Fibroblast of the conjunctiva (primary cell): ENCODE data around the gene SULT1E1.

Source experiments
- DNase-seq: peaks from one replicate; pipeline ENCODE4 v3.0.0-alpha.2; 2010; ENCODE audit warnings: low read depth

Gene SULT1E1

GRCh38 chr4:69860052-69860451 lies at the start of gene SULT1E1:
Gene SULT1E1, minus strand, starts transcription at chr4:69860145. Its CDS starts 2,501 bp downstream, at chr4:69857644.
- DNase-seq: peak; percentile 61

GRCh38 chr4:69909195-69909594 lies 49.2 kb upstream of the SULT1E1 start:
- no peak for DNase-seq

GRCh38 chr4:69907151-69907550 lies 47.2 kb upstream of the SULT1E1 start:
- peak; percentile 12 for DNase-seq

- DNase-seq: peak; percentile 1
Observed at GRCh38 chr4:69896530-69897116, 36.7 kb upstream of the SULT1E1 start.

GRCh38 chr4:69894721-69895120 lies 34.8 kb upstream of the SULT1E1 start:
- DNase-seq: no peak

GRCh38 chr4:69894186-69894585 lies 34.2 kb upstream of the SULT1E1 start:
- DNase-seq: no peak

- no peak for DNase-seq
Observed at GRCh38 chr4:69888336-69888735, 28.4 kb upstream of the SULT1E1 start.

GRCh38 chr4:69882150-69882549 lies 22.2 kb upstream of the SULT1E1 start:
- no peak for DNase-seq

- DNase-seq: peak; percentile 54
Observed at GRCh38 chr4:69881173-69881773, 21.3 kb upstream of the SULT1E1 start.

GRCh38 chr4:69878250-69878649 lies 18.3 kb upstream of the SULT1E1 start:
- no peak for DNase-seq

GRCh38 chr4:69877453-69877852 lies 17.5 kb upstream of the SULT1E1 start:
- no peak for DNase-seq

GRCh38 chr4:69876071-69876470 lies 16.1 kb upstream of the SULT1E1 start:
- DNase-seq: no peak

GRCh38 chr4:69875576-69875975 lies 15.6 kb upstream of the SULT1E1 start:
- DNase-seq: no peak

- no peak for DNase-seq
Observed at GRCh38 chr4:69874507-69874906, 14.6 kb upstream of the SULT1E1 start.

GRCh38 chr4:69861756-69862155 lies 1.8 kb upstream of the SULT1E1 start:
- no peak for DNase-seq

GRCh38 chr4:69860521-69861298 lies 765 bp upstream of the SULT1E1 start:
- no peak for DNase-seq

- DNase-seq: no peak
Observed at GRCh38 chr4:69859140-69859685, 732 bp downstream of the SULT1E1 start.

GRCh38 chr4:69858690-69859089 lies 1.3 kb downstream of the SULT1E1 start:
- DNase-seq: peak; percentile 31

GRCh38 chr4:69855822-69856221 lies 4.1 kb downstream of the SULT1E1 start:
- no peak for DNase-seq

- DNase-seq: no peak
Observed at GRCh38 chr4:69849969-69850368, 10.0 kb downstream of the SULT1E1 start.

GRCh38 chr4:69849297-69849696 lies 10.6 kb downstream of the SULT1E1 start:
- no peak for DNase-seq

GRCh38 chr4:69848028-69848427 lies 11.9 kb downstream of the SULT1E1 start:
- no peak for DNase-seq

- no peak for DNase-seq
Observed at GRCh38 chr4:69843932-69844331, 16.0 kb downstream of the SULT1E1 start.
